Activated CD8-positive, alpha-beta memory T cell treated with anti-CD3 and anti-CD28 coated beads, Interleukin-2, amount 50 U/mL, for 48 hours (primary cell): ENCODE data around the gene TLK2.
"Not testable (repeated sequence)": the region's sequence is repeated elsewhere in the genome, so short reads cannot be mapped to it uniquely, and the experiment has no call there.

Experiments used
- DNase-seq: peaks from one replicate; pipeline ENCODE4 v3.0.0-alpha.2; 2020

TLK2 gene

GRCh38 chr17:62478424-62478879 is at the start of gene TLK2:
Gene TLK2 (plus strand): TSS chr17:62478825. CDS start chr17:62481126, 2,301 bp downstream.
- peak; percentile 86 for DNase-seq

- DNase-seq, result not testable (repeated sequence)
Measured at GRCh38 chr17:62435251-62435650, 43.4 kb upstream of the TLK2 start.

GRCh38 chr17:62441181-62441580 is 37.4 kb upstream of the TLK2 start:
- not testable (repeated sequence) for DNase-seq

- no peak for DNase-seq
Measured at GRCh38 chr17:62444063-62444462, 34.6 kb upstream of the TLK2 start.

GRCh38 chr17:62445791-62446190 is 32.8 kb upstream of the TLK2 start:
- DNase-seq, result not testable (repeated sequence)

- not testable (repeated sequence) for DNase-seq
Measured at GRCh38 chr17:62452195-62452594, 26.4 kb upstream of the TLK2 start.

- DNase-seq, result not testable (repeated sequence)
Measured at GRCh38 chr17:62453041-62453440, 25.6 kb upstream of the TLK2 start.

- not testable (repeated sequence) for DNase-seq
Measured at GRCh38 chr17:62453656-62454055, 25.0 kb upstream of the TLK2 start.

- DNase-seq, result not testable (repeated sequence)
Measured at GRCh38 chr17:62454111-62454510, 24.5 kb upstream of the TLK2 start.

GRCh38 chr17:62456016-62456415 is 22.6 kb upstream of the TLK2 start:
- no peak for DNase-seq

- DNase-seq, result not testable (repeated sequence)
Measured at GRCh38 chr17:62458483-62458882, 20.1 kb upstream of the TLK2 start.

- DNase-seq, result not testable (repeated sequence)
Measured at GRCh38 chr17:62464422-62464821, 14.2 kb upstream of the TLK2 start.

- not testable (repeated sequence) for DNase-seq
Measured at GRCh38 chr17:62465271-62465670, 13.4 kb upstream of the TLK2 start.

GRCh38 chr17:62470666-62471379 is 7.8 kb upstream of the TLK2 start:
- peak; percentile 81 for DNase-seq

- DNase-seq, result not testable (repeated sequence)
Measured at GRCh38 chr17:62471380-62471880, 7.2 kb upstream of the TLK2 start.

GRCh38 chr17:62473030-62473982 is 5.3 kb upstream of the TLK2 start:
- not testable (repeated sequence) for DNase-seq

- not testable (repeated sequence) for DNase-seq
Measured at GRCh38 chr17:62477111-62477510, 1.5 kb upstream of the TLK2 start.

GRCh38 chr17:62477718-62478408 is 762 bp upstream of the TLK2 start:
- peak; percentile 72 for DNase-seq

- DNase-seq, result peak; percentile 77
Measured at GRCh38 chr17:62478880-62479638, 434 bp downstream of the TLK2 start.

GRCh38 chr17:62479639-62480258 is 1.1 kb downstream of the TLK2 start:
- DNase-seq, result peak; percentile 70

- DNase-seq, result peak; percentile 25
Measured at GRCh38 chr17:62482553-62482952, 3.9 kb downstream of the TLK2 start.
